ENCODE measurements around the gene FAM3C.

DNA sequence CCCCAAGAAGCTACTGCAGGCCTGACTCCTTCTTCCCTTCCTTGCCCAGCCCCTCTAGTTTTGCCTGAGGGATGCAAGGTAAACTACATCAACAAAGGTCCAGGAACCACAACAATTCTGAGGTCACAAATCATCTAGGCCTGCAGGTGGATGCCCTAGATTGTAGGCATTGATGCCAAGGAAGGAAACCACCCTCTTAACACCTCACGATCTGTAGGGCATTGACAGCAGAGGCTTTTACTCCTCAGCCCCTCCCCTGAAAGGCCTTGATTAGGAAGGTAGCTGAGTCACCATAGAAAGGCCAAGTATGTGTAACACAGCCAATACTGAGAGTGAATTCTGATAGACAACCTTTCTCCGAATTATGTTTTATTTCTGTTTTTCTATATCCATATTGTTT, 46.7 kb upstream of the FAM3C start:
- TF ChIP-seq, protein P1, sequence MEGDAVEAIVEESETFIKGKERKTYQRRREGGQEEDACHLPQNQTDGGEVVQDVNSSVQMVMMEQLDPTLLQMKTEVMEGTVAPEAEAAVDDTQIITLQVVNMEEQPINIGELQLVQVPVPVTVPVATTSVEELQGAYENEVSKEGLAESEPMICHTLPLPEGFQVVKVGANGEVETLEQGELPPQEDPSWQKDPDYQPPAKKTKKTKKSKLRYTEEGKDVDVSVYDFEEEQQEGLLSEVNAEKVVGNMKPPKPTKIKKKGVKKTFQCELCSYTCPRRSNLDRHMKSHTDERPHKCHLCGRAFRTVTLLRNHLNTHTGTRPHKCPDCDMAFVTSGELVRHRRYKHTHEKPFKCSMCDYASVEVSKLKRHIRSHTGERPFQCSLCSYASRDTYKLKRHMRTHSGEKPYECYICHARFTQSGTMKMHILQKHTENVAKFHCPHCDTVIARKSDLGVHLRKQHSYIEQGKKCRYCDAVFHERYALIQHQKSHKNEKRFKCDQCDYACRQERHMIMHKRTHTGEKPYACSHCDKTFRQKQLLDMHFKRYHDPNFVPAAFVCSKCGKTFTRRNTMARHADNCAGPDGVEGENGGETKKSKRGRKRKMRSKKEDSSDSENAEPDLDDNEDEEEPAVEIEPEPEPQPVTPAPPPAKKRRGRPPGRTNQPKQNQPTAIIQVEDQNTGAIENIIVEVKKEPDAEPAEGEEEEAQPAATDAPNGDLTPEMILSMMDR (IDR thresholded peaks at IDR 0.05; ENCODE audit: insufficient read depth, low read length) = no peak
- no peak for TF ChIP-seq REST (IDR thresholded peaks at IDR 0.05; ENCODE audit: insufficient replicate concordance, low read depth)
- no peak for TF ChIP-seq POLR2AphosphoS5 (IDR thresholded peaks at IDR 0.05; ENCODE audit: low read depth)
